ENCODE results near the gene SNX3.

DNA sequence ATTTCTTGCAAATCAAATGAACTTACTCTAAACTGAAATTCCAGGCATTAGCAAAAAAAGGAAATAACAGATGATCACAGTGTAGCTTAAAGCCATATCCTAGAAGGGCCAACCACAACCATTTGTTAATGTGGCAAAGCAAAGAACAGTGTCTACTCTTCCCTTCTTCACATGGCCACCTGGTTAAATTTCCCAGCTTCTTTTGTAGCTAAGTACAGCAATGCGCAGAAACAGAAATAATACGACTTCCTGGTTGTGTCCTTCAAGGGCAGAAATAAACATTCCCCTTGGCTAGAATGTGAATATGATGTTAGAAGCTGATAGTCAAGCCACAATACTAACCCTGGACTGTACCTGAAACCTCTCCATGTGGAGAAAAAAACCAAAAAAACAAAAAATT, 9.6 kb downstream of the SNX3 start:
- TF ChIP-seq POLR2AphosphoS5 (IDR thresholded peaks at IDR 0.05) (no peak), POLR2A (IDR thresholded peaks at IDR 0.05) (no peak)
